Esophagus muscularis mucosa (tissue), 4 donors: ENCODE results near the gene CD27. TPM values are rescaled to one million over a fixed set of nuclear protein-coding genes. Genes with fewer than 3 reads are reported as not detected.

ENCODE experiments used
- DNase-seq: peaks from one replicate; pipeline ENCODE4 v3.0.0-alpha.2; 2017; ENCODE audit errors: extremely low spot score
- H3K27ac ChIP-seq, 4 donors: fragments of 200-600 bp; sonication (generic); replicated peaks in 1 of 4; 1 replicate in 3 of 4; 2 replicates in 1 of 4; pipeline ENCODE4 v1.5.1; 2016 to 2019; ENCODE audit warnings: mild to moderate bottlenecking in 1 of 4
- H3K27me3 ChIP-seq, 4 donors: fragments of 200-600 bp; sonication (generic); one replicate each; pipeline versions ENCODE4 v1.5.1 to v1.6.0; 2016 to 2019
- H3K36me3 ChIP-seq, 4 donors: fragments of 200-600 bp; sonication (generic); one replicate each; pipeline ENCODE4 v1.5.1; 2016 to 2019
- H3K4me1 ChIP-seq, 4 donors: fragments of 200-600 bp; sonication (generic); one replicate each; pipeline ENCODE4 v1.5.1; 2016 to 2019
- H3K4me3 ChIP-seq, 4 donors: fragments of 200-600 bp; sonication (generic); 1 replicate in 2 of 4; 2 replicates in 2 of 4; pipeline ENCODE4 v1.5.1; 2016 to 2019; ENCODE audit warnings: mild to moderate bottlenecking in 4 of 4, moderate library complexity in 1 of 4
- H3K9me3 ChIP-seq, 4 donors: fragments of 200-600 bp; sonication (generic); 1 replicate in 3 of 4; 2 replicates in 1 of 4; pipeline ENCODE4 v1.5.1; 2016 to 2019
- EP300 ChIP-seq: sonication (generic); formaldehyde crosslinking; IDR thresholded peaks from one replicate; pipeline ENCODE4 v1.6.1; 2017; ENCODE audit warnings: antibody characterized with exemption
- POLR2A ChIP-seq: fragments of 450-650 bp; IDR thresholded peaks from one replicate; pipeline ENCODE4 v1.6.1; 2017; ENCODE audit warnings: antibody characterized with exemption, moderate library complexity, mild to moderate bottlenecking, low read depth
- POLR2AphosphoS5 ChIP-seq, 2 donors: sonication (generic); formaldehyde crosslinking; IDR thresholded peaks; one replicate each; pipeline ENCODE4 v1.6.1; 2017; ENCODE audit warnings: antibody characterized with exemption in 2 of 2
- WGBS: methylation state at CpG from one replicate; pipeline ENCODE4 v1.1.5; 2018; 5-methylcytosine and 5-hydroxymethylcytosine counted together
- intact Hi-C: fragments of 100-400 bp; cut with DNase I; formaldehyde crosslinking; loops from one replicate; pipeline ENCODE4 v1.15.1; 2023
- total RNA-seq, 4 donors: library from RNA; depleted of rRNA; stranded (reverse); fragments of >200 nt; gene quantifications; one replicate each; pipeline versions ENCODE4 v1.1.0 to v1.2.1, GENCODE V29; 2016
- TF ChIP-seq, protein P1 (sequence below), 3 experiments: fragments of 200-600 bp in 2 of 3; fragments of 450-650 bp in 1 of 3; sonication (generic) in 2 of 3; IDR thresholded peaks; one replicate each; pipeline ENCODE4 v1.5.1; 2017 to 2019; ENCODE audit warnings: antibody characterized with exemption in 3 of 3, mild to moderate bottlenecking in 2 of 3, moderate library complexity in 1 of 3

Gene CD27
- total RNA-seq, 4 donors from 2014 or later = 0.66 TPM; not detected in 3

DNA sequence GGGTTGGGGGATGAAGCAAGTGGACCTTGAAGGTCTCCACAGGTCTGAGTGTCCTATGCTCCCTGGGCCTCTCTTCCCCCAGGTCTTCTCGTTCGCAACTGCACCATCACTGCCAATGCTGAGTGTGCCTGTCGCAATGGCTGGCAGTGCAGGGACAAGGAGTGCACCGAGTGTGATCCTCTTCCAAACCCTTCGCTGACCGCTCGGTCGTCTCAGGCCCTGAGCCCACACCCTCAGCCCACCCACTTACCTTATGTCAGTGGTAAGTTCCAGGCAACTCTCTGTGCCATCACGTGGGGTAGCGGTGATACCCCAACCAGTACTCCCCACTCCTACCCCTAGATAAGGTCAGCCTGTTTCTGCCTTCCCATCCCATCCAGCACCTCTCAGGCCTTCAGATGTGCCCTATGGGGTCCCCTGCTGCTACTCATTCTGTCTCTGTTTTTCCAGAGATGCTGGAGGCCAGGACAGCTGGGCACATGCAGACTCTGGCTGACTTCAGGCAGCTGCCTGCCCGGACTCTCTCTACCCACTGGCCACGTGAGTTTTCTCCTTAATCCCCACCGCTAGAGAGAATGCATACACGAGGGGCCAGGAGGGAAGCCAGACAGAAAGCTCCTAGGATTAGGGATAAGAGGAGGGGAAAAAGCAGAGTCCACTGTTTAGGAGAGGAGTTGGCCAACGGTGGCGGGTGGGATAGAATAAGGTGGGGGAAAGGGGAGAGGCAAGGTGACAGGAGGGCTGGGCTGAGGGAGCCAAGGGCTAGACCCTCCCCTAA lies 5.5 kb downstream of the CD27 start:
- TF ChIP-seq POLR2AphosphoS5 (IDR thresholded peaks at IDR 0.05) (peak in 1 of 2 donors; percentile 16), POLR2A (no peak)
- WGBS = 61% methylated on average over 16 of the region's 16 CpGs
- H3K9me3 ChIP-seq = no peaks in the 10 kb centered on the region
- H3K36me3 ChIP-seq = peaks cover 4 to 53% (median 31%) of the 10 kb centered on the region in 4 donors
- peaks cover 0 to 4% (median 0%) of the 10 kb centered on the region in 4 donors for H3K27me3 ChIP-seq
- DNase-seq = no peak
- intact Hi-C loops = no loop called here
- H3K4me3 ChIP-seq = peak overlapping the region; percentile 63 to 79 (median 73)
- H3K4me1 ChIP-seq = peaks cover 22 to 53% (median 49%) of the 10 kb centered on the region in 4 donors
- peak overlapping the region; percentile 96 to 99 (median 97) for H3K27ac ChIP-seq

DNA sequence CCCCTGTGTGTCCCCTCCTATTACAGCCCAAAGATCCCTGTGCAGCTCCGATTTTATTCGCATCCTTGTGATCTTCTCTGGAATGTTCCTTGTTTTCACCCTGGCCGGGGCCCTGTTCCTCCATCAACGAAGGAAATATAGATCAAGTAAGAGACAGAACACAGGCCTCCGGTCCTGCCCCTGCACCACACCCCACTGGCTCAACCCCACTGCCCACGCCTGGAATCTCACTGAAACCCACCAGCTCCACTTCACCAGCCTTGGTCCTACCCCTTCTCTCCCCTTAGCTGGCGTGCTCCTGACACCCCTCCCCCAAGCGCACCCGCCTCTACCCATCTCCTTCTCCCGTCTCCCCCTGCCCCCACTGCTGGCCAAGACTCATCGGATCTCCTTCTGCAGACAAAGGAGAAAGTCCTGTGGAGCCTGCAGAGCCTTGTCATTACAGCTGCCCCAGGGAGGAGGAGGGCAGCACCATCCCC lies 6.2 kb downstream of the CD27 start:
- H3K36me3 ChIP-seq = peaks cover 0 to 47% (median 29%) of the 10 kb centered on the region in 4 donors
- intact Hi-C loops = no loop called here
- H3K4me3 ChIP-seq = peak overlapping the region; percentile 63 to 79 (median 73)
- H3K27me3 ChIP-seq = peaks cover 0 to 4% (median 0%) of the 10 kb centered on the region in 4 donors
- peak overlapping the region; percentile 96 to 99 (median 97) for H3K27ac ChIP-seq
- H3K9me3 ChIP-seq = no peaks in the 10 kb centered on the region
- H3K4me1 ChIP-seq = peaks cover 22 to 53% (median 49%) of the 10 kb centered on the region in 4 donors
- DNase-seq = no peak
- WGBS = 7% methylated on average over 11 of the region's 11 CpGs
- TF ChIP-seq POLR2AphosphoS5 (IDR thresholded peaks at IDR 0.05) (no peak), POLR2A (no peak), EP300 (no peak)
- TF ChIP-seq, protein P1, sequence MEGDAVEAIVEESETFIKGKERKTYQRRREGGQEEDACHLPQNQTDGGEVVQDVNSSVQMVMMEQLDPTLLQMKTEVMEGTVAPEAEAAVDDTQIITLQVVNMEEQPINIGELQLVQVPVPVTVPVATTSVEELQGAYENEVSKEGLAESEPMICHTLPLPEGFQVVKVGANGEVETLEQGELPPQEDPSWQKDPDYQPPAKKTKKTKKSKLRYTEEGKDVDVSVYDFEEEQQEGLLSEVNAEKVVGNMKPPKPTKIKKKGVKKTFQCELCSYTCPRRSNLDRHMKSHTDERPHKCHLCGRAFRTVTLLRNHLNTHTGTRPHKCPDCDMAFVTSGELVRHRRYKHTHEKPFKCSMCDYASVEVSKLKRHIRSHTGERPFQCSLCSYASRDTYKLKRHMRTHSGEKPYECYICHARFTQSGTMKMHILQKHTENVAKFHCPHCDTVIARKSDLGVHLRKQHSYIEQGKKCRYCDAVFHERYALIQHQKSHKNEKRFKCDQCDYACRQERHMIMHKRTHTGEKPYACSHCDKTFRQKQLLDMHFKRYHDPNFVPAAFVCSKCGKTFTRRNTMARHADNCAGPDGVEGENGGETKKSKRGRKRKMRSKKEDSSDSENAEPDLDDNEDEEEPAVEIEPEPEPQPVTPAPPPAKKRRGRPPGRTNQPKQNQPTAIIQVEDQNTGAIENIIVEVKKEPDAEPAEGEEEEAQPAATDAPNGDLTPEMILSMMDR (IDR thresholded peaks at IDR 0.05) = no peak

DNA sequence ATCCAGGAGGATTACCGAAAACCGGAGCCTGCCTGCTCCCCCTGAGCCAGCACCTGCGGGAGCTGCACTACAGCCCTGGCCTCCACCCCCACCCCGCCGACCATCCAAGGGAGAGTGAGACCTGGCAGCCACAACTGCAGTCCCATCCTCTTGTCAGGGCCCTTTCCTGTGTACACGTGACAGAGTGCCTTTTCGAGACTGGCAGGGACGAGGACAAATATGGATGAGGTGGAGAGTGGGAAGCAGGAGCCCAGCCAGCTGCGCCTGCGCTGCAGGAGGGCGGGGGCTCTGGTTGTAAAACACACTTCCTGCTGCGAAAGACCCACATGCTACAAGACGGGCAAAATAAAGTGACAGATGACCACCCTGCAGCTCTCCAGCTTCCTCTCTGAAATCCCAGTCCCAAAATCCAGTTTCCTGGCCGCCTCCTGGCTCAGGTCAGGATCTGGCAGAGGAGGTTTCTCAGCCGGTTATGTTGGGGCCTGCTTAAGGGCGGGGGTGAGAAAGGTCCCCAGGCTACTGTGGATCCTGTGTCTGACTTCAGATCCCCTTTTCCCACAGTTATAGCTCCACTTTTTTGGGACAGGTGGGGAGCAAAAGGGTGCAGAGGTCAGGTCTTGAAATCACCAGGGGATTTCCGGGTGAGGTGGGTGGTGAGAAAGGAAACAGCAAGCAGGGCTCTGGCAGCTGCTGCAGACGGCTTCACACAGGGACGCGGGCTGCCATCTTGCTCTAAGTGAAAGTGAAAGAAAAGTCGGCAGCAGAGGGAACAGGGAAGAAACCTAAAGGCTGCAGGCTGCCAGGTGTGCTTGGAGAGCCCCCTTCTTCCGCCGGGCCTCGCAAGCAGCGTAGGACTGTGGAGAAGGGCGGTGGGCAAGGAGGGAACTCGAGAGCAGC lies 6.8 kb downstream of the CD27 start, which contains the start of gene TAPBPL:
Gene TAPBPL (plus strand): TSS at position 695 of the 897 bp plus-strand sequence. CDS start 207 bp downstream, outside the sequence.
- TF ChIP-seq EP300 (no peak), POLR2AphosphoS5 (IDR thresholded peaks at IDR 0.05) (peak; percentile 94), POLR2A (peak; percentile 35)
- TF ChIP-seq, protein P1 (IDR thresholded peaks at IDR 0.05) = no peak
- H3K27me3 ChIP-seq = peaks cover 0 to 4% (median 0%) of the 10 kb centered on the region in 4 donors
- intact Hi-C loops = no loop called here
- peak within 1 kb of the TSS; percentile 63 to 79 (median 73) for H3K4me3 ChIP-seq
- WGBS = 1% methylated on average over 23 of the region's 27 CpGs
- no peaks in the 10 kb centered on the region for H3K9me3 ChIP-seq
- H3K27ac ChIP-seq = peak within 1 kb of the TSS; percentile 96 to 99 (median 97)
- peaks cover 22 to 53% (median 49%) of the 10 kb centered on the region in 4 donors for H3K4me1 ChIP-seq
- DNase-seq = peak; percentile 97
- H3K36me3 ChIP-seq = peaks cover 0 to 44% (median 27%) of the 10 kb centered on the region in 4 donors

DNA sequence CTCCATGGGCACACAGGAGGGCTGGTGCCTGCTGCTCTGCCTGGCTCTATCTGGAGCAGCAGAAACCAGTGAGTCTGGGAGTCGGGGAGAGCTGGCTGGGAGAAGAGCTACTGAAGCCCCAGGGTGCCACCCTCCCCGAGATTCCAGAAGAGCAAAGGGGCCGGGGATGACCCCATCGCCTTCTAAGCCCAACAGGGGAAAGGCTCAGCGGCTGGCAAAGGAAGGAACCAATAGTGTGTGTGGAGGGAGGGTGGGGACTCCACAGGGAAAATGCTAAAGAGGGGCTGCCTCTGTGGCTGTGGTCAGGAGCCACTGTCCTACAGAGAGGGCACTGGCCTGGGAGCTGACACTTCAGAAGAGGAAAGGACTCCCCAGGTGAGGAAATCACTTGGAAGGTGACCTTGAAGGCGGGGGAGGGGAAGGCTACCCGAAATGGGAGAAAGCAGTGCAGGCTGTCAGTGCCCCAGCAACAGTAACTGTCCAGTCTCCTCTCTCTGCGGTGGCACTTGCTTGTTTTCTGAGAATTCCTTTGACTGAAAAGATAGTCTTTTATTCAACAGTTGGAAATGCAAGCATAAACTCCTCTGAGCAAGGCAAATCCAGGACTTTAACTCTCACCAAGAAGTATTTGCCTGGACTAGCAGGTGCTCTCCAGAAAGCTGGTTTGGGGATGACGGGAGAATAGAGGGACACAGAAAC lies 7.6 kb downstream of the CD27 start:
- no peak for TF ChIP-seq EP300
- peak in 1 of 2 donors; percentile 34 for TF ChIP-seq POLR2AphosphoS5 (IDR thresholded peaks at IDR 0.05)
- WGBS = 10% methylated on average over 9 of the region's 9 CpGs
- intact Hi-C loops = no loop called here
- Histone ChIP-seq H3K4me3 (peak overlapping the region; percentile 63 to 79 (median 73)), H3K27ac (peak overlapping the region; percentile 96 to 99 (median 97)), H3K4me1 (peaks cover 22 to 53% (median 49%) of the 10 kb centered on the region in 4 donors), H3K9me3 (no peaks in the 10 kb centered on the region), H3K27me3 (peaks cover 0 to 4% (median 0%) of the 10 kb centered on the region in 4 donors), H3K36me3 (peaks cover 3 to 44% (median 31%) of the 10 kb centered on the region in 4 donors)
- DNase-seq = no peak
